ENCODE measurements around the gene MED25. TPM values are rescaled to one million over a fixed set of nuclear protein-coding genes. Genes with fewer than 3 reads are reported as not detected.

The MED25 gene
- total and polyA plus RNA-seq, 2 experiments from 2014 or later = 29.6 to 83.9 TPM

DNA sequence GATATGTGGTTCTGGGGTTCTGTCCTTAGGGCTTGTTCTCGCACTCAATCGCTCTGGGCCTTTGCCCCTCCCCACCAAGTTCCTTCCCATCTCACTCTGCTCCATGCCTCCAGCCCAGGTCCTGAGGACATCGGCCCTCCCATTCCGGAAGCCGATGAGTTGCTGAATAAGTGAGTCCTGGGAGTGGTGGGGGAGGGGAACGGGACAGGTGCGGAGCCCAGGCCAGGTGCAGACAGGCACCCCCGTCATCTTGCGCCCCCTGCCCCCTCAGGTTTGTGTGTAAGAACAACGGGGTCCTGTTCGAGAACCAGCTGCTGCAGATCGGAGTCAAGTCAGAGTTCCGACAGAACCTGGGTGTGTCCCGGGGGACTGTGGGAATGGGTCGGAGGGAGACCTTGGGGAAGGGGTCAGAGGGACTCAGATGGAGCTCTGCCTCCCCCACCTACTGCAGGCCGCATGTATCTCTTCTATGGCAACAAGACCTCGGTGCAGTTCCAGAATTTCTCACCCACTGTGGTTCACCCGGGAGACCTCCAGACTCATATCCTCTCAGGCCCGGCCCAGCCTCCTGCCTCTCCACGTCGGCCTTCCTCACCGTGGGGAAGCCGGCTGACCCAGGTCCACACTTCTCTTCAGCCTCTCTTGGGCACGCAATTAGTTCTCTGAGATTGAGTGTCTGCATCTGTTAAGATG is 15.1 kb upstream of the MED25 start:
- H3K4me3 ChIP-seq = no peak overlapping the region
- no peaks in the 10 kb centered on the region for H3K4me1 ChIP-seq (ENCODE audit: insufficient read depth)
- H4K20me1 ChIP-seq (ENCODE audit: insufficient read depth, poor library complexity, severe bottlenecking) = no peaks in the 10 kb centered on the region
- no peaks in the 10 kb centered on the region for H3K9me3 ChIP-seq (ENCODE audit: low read depth)
- no peaks in the 10 kb centered on the region for H3K36me3 ChIP-seq (replicated peaks; ENCODE audit: insufficient read depth, low read depth)
- no peak overlapping the region for H2AFZ ChIP-seq
- 96% methylated on average over 23 of the region's 24 CpGs for whole genome bisulfite sequencing (ENCODE audit: low lambda C conversion rate, missing lambda C conversion rate)
- H3K79me2 ChIP-seq = no peaks in the 10 kb centered on the region
- H3K27me3 ChIP-seq = no peaks in the 10 kb centered on the region
- no peak for DNase-seq (ENCODE audit: low spot score)
- no peaks in the 10 kb centered on the region for H3K9me2 ChIP-seq (replicated peaks; ENCODE audit: insufficient read depth)
- TF ChIP-seq, protein P1, sequence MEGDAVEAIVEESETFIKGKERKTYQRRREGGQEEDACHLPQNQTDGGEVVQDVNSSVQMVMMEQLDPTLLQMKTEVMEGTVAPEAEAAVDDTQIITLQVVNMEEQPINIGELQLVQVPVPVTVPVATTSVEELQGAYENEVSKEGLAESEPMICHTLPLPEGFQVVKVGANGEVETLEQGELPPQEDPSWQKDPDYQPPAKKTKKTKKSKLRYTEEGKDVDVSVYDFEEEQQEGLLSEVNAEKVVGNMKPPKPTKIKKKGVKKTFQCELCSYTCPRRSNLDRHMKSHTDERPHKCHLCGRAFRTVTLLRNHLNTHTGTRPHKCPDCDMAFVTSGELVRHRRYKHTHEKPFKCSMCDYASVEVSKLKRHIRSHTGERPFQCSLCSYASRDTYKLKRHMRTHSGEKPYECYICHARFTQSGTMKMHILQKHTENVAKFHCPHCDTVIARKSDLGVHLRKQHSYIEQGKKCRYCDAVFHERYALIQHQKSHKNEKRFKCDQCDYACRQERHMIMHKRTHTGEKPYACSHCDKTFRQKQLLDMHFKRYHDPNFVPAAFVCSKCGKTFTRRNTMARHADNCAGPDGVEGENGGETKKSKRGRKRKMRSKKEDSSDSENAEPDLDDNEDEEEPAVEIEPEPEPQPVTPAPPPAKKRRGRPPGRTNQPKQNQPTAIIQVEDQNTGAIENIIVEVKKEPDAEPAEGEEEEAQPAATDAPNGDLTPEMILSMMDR (IDR thresholded peaks at IDR 0.05; ENCODE audit: poor library complexity) = no peak
- no peak for TF ChIP-seq EZH2 (IDR thresholded peaks at IDR 0.05; ENCODE audit: borderline replicate concordance)
- TF ChIP-seq EZH2phosphoT487 (IDR thresholded peaks at IDR 0.05; ENCODE audit: low read depth, severe bottlenecking, unreplicated experiment) = no peak
- H3K4me2 ChIP-seq = no peak overlapping the region
- no peak overlapping the region for H3K27ac ChIP-seq

GRCh38 chr19:49803529-49803856 is 14.6 kb upstream of the MED25 start:
- no peak overlapping the region for H2AFZ ChIP-seq
- no peak overlapping the region for H3K27ac ChIP-seq
- H3K36me3 ChIP-seq (replicated peaks; ENCODE audit: insufficient read depth, low read depth) = no peaks in the 10 kb centered on the region
- no peaks in the 10 kb centered on the region for H3K9me3 ChIP-seq (ENCODE audit: low read depth)
- no peaks in the 10 kb centered on the region for H3K4me1 ChIP-seq (ENCODE audit: insufficient read depth)
- no peak overlapping the region for H3K4me3 ChIP-seq
- 99% methylated on average over 6 of the region's 6 CpGs for WGBS (ENCODE audit: low lambda C conversion rate, missing lambda C conversion rate)
- no peak for TF ChIP-seq EZH2 (IDR thresholded peaks at IDR 0.05; ENCODE audit: borderline replicate concordance)
- TF ChIP-seq, protein P1 (IDR thresholded peaks at IDR 0.05; ENCODE audit: poor library complexity) = no peak
- TF ChIP-seq EZH2phosphoT487 (IDR thresholded peaks at IDR 0.05; ENCODE audit: low read depth, severe bottlenecking, unreplicated experiment) = no peak
- H3K4me2 ChIP-seq = no peak overlapping the region
- H3K79me2 ChIP-seq = no peaks in the 10 kb centered on the region
- no peaks in the 10 kb centered on the region for H3K9me2 ChIP-seq (replicated peaks; ENCODE audit: insufficient read depth)
- H4K20me1 ChIP-seq (ENCODE audit: insufficient read depth, poor library complexity, severe bottlenecking) = no peaks in the 10 kb centered on the region
- H3K27me3 ChIP-seq = no peaks in the 10 kb centered on the region
- no peak for DNase-seq (ENCODE audit: low spot score)

- Histone ChIP-seq H3K27me3 (no peaks in the 10 kb centered on the region), H3K27ac (no peak overlapping the region), H3K4me2 (no peak overlapping the region), H3K4me1 (ENCODE audit: insufficient read depth) (peaks cover 11% of the 10 kb centered on the region), H3K4me3 (no peak overlapping the region), H2AFZ (no peak overlapping the region), H3K9me3 (ENCODE audit: low read depth) (no peaks in the 10 kb centered on the region), H4K20me1 (ENCODE audit: insufficient read depth, poor library complexity, severe bottlenecking) (no peaks in the 10 kb centered on the region), H3K36me3 (replicated peaks; ENCODE audit: insufficient read depth, low read depth) (no peaks in the 10 kb centered on the region), H3K79me2 (no peaks in the 10 kb centered on the region), H3K9me2 (replicated peaks; ENCODE audit: insufficient read depth) (no peaks in the 10 kb centered on the region)
- no peak for TF ChIP-seq EZH2 (IDR thresholded peaks at IDR 0.05; ENCODE audit: borderline replicate concordance)
- TF ChIP-seq, protein P1 (IDR thresholded peaks at IDR 0.05; ENCODE audit: poor library complexity) = no peak
- TF ChIP-seq EZH2phosphoT487 (IDR thresholded peaks at IDR 0.05; ENCODE audit: low read depth, severe bottlenecking, unreplicated experiment) = no peak
- 93% methylated on average over 13 of the region's 20 CpGs for WGBS (ENCODE audit: low lambda C conversion rate, missing lambda C conversion rate)
- no peak for DNase-seq (ENCODE audit: low spot score)
These were observed 12.1 kb upstream of the MED25 start for GRCh38 chr19:49805822-49806619.

Measured in hepatocyte (in vitro differentiated cells).